Measurements from ENCODE around the gene JOSD2.

JOSD2 gene

DNA sequence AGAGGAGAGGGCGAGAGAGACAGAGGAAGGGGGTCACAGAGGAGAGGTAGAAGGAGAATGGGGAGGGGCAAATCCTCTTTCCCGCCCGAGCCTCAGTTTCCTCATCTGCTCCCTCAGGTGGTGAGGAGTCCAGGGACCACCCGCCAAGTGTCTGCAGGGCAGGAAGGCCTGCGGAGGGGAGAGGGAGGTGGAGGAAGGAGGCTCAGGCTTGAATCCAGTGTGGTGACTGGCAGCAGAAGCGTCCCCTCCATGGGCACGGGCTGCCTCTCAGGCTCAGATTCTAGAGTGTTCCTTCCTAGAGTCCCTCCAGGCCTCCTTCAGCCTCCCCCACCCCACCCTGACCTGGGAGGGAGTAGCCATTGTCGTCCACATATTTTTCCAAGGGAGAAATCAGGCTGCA lies 17.8 kb downstream of the JOSD2 start:
- no peak for DNase-seq (ENCODE audit: low read depth)

DNA sequence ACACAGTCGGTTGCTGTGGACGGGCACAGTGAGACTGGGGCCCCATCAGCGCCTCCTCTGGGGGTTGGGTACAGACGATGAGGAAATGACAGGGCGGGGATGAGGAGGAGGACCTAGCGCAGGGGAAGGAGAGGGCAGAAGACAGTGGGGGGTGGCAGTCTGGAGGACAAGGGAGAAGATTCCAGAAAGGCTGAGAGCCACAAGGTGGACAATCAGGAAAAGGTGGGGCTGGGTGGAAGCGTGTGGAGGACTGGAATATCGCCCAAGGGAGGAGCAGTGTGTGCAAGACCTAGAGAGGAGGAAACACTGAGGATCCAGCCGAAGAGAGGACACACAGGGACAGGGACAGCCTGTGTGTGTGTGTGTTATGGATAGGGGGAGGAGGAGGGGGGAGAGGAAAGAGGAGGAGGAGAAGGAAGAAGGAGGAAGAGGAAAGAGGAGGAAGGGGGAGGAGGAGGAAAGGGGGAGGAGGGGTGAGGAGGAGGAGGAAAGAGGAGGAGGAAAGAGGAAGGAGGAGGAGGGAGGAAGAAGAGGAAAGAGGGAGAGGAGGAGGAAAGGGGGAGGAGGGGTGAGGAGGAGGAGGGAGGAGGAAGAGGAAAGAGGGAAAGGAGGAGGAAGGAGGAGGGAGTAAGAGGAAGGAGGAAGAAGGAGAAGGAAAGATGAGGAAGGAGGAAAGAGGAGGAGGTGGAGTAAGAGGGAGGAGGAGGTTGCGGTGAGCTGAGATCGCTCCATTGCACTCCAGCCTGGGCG lies 18.5 kb downstream of the JOSD2 start:
- DNase-seq (ENCODE audit: low read depth): no peak

DNA sequence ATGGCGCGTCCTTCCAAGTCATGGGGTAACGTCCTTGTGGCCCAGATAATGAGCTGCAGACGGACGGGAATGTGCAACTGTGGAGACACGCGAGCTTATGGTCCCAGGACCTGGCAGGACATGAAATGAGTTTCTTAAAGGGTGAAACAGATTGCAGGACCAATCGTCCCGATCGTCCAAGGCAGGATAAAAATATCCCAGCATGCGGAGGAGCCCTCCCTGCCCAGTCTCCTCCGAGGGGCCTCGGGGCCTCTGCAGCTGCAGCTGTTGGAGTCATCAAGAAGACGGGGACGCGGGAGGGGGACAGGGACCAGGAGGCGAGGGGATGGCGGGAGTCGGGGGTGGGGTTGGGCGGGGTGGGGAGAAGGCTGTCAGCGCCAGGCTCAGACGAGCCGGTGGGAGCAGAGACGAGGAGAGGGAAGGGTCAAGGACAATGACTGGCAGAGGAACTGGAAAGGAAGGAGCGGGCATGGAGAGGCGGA lies 20.0 kb downstream of the JOSD2 start:
- no peak for DNase-seq (ENCODE audit: low read depth)

DNA sequence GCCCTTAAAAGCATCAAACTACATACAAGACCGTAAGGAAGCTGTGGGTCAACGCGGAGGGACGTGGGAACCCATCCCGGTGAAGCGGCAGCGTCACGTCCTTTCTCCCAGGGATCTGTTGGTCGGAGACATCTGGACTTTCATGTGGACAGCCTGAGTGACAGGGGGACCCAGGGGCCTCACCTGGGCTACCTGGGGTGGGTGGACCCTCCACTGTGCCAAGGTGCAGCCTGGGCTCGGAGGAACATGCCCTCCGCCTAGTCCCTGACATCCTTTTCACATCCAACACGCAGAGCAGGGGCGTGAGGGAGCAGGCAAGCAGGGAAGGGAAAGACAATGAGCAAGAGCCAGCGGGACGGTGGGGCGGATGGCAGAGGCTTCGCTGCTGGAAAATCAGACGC lies 20.6 kb downstream of the JOSD2 start:
- no peak for DNase-seq (ENCODE audit: low read depth)

DNA sequence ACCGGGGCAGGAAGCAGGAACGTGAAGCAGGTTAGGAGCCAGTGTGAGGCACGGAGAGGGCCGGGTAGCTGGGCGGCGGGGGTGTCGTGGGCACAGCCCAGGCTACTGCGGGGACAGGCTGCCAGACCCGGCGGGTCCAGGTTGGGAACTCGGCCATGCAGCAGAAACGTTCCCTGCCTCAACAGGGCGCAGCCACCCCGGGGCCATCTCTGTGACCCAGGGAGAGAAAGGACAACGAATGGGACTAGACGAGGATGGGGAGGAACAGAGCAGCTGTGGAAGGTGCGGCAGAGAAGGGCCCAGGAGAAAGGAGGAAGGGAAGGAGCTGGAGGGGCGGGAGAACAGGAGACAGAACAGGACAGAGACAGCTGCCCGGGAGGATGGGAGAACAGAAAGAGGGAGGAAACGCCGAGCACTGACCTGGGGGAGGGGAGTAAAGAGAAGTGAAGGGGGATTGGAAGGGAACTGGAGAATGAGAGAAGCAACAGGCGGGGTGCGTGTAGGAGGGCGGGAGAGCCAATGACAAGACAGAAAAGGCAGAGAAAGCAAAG lies 21.5 kb downstream of the JOSD2 start:
- DNase-seq (ENCODE audit: low read depth): no peak

DNA sequence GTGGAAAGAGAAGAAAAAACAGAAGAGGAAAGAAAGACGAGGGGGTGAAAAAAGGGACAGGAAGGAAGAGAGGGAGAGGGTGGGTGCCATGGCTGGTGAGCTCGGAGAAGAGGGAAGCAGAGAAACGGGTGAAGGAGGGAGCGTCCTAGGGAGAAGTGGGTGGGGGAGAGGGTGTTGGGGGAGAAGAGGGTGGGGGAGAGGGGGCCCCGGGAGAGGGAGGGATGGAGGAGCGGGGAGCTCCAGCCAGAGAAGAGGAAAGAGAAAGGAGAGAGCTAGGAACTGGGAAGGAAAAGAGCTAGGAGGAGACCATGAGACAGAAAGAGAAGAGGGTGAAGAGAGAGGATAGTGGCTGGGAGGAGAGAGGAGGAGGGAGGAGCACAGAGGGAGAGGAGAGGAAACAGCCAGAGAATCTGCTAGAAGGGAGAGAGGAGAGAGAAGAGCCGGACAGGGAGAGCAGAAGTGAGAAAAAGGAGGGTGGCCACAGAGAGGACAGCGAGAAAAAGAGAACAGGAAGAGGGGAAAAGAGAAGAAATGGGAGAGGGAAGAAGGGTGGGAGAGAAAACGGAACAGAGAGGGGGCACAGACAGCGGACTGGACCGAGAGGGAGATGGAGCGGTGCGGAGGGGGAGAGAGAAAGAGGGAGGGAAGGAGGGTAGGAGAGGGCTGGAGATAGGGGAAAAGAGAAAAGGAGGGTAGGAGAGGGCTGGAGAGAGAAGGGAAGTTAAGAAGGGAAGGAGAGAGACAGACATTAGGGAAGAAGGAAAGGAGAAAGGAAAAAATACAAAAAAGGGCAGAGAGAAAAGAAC lies 22.4 kb downstream of the JOSD2 start:
- DNase-seq (ENCODE audit: low read depth): no peak

DNA sequence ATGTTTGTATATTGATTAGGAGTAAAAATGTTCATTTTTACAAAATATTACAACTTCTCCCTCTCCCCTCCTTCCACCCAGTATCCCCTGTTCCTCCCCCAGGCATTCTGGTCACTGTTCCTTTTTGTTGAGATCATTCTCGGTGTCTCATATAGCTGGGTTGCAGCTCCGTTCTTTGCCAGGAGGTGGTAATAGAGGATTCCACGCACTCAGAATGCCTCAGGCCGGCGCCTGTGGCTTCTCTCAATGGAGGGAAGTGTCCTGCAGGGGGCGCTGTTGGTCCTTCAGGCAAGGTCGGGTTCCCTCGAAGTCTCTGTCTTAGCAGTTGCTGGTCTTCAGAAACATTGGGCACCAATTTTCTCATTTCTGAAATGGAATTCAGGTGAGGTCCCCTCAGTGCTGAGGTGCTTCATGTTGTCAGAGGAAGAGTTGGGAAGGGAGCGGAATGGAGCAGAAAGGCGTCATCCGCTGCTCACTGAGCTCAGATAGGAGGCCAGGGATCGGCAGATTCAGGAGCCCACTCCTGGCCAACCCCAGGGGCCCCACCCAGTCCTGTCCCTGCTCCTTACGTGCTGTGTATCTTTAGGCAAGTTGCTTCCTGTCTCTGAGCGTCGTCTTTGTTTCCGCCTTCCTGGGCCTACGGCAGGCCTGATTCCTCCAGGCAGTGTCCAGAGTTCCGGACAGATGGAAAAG lies 24.0 kb downstream of the JOSD2 start:
- no peak for DNase-seq (ENCODE audit: low read depth)

DNA sequence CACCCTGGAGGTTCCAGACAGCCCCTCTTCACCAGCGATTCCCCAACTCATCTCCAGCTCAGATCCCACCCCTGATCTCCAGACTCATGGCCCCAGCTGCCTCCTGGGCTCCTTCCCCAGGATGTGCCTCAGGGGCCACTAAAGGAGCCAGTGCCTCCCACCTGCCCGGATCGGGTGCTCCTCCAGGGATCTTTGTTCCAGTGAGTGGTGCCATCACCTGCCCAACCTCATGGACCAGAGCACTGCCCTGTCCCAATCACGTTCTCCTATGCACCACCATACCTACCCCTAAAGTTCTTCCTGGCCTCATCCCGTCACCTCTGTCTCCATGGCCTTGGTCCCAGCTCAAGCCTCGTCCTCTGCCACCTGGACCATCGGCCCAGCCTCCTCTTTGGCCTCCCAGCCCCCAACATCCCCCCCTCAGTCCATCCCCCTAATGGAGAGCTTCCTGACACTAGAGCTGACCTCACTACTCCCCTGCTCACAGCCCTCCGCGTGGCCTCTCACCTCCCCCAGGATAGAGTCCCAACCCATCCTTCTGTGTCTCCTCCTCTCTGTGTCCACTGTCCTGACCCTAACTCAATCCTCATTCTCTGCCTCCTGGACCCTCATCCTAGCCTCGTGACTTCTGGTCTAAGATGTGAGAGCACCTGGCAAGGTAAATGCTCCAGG lies 25.6 kb downstream of the JOSD2 start:
- no peak for DNase-seq (ENCODE audit: low read depth)

DNA sequence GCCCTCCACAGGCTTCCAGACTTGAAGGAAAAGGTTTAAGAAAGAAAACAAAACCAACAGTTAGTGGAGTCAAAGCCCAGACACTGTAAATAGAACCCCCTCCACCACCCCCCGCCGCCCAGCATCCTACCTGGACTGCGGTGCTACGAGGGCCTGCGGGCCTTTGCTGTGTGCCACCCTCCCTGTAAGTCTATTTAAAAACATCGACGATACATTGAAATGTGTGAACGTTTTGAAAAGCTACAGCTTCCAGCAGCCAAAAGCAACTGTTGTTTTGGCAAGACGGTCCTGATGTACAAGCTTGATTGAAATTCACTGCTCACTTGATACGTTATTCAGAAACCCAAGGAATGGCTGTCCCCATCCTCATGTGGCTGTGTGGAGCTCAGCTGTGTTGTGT lies 28.1 kb downstream of the JOSD2 start:
- DNase-seq (ENCODE audit: low read depth): no peak

DNA sequence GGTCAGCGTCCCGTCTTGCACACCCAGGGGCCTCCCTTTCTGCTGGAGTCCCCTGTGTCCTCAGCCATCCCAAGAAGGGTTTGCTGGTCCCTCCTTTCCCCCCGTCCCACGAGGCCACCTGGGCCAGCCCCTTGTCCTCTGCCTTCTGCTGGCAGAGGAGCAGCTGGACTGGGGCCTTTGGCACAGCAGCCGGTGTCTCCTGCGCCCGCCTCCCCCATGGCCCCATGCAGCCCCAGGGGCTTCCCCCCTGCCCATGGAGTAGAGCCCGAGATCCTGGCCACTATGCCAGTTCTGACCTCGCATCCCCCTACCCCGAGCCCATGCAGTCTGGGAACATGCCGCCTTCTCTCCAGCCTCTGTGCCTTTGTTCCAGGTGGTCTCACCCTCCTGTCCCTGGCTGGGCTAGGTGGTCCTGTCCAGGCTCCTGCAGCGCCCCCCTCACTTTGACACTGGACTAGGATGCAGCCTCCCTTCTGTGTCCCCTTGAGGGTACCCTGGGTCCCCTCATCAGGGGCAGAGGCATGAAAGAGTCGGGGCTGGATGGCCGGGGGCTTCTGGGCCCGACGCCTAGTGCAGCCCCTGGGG lies 28.6 kb downstream of the JOSD2 start:
- DNase-seq (ENCODE audit: low read depth): no peak

DNA sequence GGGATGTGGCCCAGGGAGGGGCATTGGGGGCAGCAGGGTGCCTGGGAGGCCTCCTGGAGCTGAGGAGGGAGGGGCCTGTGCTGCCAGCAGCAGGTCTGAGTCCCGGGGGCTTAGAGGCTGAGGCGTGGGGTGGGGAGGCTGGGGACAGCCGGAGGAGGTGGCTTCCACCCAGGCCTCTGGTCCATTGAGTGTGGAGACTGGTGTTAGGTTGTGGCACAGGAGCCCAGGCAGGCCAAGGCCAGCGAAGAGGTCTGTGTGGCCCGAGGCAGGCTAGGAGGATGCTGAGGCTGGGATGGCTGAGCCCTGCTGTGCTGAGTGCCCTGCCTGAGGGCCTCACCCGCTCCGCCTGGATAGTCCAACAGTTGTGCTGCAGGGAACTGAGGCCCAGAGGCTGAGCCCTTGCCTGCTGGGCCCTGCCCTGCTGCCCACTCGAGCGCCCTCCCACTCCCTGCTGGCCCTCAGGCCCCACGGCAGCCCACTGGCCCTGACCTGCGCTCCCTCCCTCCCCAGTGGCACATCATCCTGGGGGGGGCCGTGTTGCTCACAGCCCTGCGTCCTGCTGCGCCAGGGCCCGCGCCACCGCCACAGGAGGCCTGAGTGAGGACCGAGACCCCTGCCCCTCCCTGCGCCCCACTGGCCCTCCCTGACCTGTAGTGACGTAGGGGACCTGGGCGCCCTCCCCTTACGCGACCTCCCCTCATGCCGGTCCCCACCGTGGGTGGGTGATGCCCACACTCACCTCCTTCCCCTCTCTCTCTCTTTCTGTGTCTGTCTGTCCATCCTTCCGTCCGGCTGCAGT lies 29.4 kb downstream of the JOSD2 start:
- DNase-seq (ENCODE audit: low read depth): no peak

DNA sequence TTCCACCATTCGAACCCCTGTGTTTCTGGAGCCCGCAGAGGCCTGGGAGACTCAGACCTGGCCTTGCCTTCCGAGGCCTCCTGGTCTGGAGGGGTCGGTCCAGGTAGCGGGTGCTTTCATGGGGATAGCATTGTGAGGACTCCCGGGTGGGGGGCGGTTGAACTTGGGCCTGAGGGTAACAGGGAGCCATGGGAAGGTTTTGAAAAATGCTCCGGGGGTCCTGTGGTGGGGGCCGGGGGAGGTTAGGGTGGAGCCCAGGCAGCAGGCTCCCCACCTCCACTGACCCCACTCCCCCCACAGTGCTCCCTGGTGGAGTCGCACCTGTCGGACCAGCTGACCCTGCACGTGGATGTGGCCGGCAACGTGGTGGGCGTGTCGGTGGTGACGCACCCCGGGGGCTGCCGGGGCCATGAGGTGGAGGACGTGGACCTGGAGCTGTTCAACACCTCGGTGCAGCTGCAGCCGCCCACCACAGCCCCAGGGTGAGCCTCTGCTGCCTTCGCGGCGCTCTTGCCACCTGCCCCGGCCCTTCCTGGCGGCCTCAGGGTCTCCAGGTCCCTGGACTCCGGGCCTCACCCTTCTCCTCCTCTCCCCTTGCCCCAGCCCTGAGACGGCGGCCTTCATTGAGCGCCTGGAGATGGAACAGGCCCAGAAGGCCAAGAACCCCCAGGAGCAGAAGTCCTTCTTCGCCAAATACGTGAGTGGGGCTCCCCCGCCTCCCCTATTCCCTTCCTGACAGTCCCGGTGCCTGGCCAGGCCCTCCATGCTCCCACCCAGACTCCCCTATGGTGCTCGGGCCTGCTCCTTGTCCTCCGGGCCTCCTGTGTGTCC lies 30.5 kb downstream of the JOSD2 start:
- no peak for DNase-seq (ENCODE audit: low read depth)

DNA sequence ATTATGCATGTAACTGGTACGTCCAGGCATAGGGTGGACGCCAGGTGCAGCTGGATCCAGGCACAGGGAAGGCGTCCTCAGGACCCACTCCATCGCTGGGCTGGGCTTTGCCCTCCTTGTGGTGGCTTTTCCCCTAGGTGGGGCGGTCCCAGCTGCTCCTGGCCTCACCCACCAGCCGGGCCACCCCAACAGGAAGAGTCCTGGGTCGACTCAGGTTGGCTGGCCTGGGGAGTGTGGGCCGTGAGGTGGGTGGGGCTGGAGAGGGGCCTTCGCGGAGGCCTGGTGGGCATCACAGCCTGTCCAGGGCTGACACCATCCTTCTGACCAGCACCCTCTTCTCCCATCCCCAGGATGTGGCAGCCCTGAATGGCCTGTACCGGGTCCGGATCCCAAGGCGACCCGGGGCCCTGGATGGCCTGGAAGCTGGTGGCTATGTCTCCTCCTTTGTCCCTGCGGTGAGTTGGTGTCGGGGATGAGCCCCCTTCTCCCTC lies 31.2 kb downstream of the JOSD2 start:
- DNase-seq (ENCODE audit: low read depth): no peak

DNA sequence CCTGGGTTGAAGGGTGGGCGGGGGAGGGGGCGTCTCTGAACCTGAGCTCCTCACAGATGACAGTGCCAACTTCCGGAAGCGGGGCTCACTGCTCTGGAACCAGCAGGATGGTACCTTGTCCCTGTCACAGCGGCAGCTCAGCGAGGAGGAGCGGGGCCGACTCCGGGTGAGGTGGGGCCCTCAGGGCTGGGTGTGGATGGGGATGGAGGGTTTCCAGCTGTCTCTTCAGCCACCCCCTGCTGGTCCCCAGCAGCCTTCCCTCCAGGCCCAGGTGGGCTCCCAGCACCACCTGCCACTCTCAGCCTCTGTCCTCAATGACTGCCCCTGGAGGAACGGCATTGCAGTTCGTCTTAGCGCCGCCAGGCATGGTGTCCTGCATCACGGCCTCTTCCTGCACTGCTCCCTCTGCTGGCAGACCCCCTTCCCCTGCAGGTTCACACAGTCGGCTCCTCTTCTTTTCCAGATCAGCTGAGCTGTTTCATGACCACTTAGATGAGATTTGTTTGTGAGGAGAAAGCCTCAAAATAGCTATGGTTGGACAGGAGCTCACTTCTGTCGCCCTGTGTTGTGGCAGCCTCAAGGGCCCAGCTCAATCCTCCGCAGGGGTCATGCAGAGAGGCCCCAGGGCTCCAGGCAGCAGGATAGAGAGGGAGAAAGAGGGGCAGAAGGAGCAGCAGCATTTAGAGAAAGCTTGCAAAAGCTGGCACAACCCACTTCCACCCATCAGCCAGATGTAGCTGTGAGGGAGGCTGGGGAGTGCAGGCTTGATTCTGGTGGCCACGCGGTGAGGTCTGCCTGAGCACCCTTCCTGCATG lies 31.9 kb downstream of the JOSD2 start:
- no peak for DNase-seq (ENCODE audit: low read depth)

DNA sequence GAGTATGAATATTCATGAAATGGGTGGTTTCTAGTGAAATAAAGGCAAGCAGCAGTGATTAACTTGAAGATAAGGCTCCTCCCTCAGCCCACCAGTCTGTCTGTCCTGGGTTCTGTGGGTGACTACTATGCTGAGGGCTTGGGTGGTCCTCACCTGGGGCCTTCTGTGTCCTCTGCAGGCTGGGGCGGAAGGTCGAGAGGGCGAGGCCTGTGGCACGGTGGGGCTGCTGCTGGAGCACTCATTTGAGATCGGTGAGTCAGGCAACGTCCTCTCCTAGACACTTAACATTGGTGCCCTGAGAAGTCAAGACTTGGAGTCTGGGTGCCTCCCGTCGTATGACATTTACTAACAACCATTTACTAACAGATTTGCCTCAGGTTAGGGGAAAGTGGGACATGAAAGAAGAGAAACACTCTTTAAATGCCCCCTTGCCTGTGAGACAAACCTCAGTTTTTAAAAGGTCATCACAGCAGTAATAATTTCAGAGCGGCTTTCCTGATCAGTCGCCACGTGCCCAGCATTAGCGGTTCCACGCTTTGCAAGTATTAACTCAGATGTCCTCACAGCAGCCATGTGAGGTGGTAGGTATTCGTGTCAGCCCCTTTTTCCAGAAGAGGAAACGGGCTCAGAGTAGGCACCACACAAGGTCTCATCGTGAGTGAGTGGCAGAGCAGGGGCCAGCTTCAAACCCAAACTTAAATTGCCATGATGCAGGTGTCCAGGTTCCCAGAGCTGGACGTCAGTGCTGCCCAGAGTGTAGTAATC lies 33.1 kb downstream of the JOSD2 start:
- DNase-seq (ENCODE audit: low read depth): no peak

DNA sequence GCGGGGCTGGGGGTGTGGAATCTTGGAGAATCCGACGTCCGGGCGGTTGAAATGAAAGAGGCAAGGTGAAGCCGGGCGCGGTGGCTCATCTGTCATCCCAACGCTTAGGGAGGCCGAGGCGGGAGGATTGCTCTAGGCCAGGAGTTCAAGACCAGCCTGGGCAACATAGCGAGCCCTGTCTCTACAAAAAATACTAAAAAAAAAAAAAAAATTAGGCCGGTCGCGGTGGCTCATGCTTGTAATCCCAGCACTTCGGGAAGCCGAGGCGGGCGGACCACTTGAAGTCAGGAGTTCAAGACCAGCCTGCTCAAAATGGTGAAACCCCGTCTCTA lies 34.1 kb downstream of the JOSD2 start:
- DNase-seq (ENCODE audit: low read depth): no peak

DNA sequence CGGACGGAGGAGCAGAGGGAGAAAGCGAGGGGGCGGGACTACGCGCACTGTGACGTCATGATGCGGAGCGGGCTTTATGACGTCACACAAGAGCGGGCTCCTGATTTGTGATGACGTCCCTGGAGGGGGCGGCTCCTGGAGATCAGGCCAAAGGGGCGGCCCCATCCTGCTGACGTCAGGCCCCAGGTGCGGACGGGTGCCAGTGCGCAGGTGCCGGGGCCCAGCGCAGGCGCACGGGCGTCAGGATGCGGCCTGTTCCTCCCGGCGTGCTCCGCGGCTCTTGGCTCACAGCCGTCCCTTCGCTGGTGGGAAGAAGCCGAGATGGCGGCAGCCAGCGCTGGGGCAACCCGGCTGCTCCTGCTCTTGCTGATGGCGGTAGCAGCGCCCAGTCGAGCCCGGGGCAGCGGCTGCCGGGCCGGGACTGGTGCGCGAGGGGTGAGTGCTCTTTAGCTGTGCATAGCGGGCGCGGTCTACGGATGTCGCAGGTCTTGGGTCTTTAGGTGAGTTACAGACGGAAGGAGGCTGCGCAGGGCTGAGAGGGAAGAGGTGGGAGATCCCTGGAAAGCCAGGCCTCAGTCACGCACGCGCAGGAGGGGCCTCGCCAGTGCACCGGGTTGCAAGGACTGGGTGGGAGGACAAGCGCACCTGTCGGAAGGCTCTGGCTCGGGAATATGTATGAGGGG lies 34.6 kb downstream of the JOSD2 start, which contains the start of the genes EMC10 and GARIN5A:
Gene EMC10 (plus strand): TSS at position 284 of the 683 bp plus-strand sequence. CDS start 38 bp downstream, at position 322.
Gene GARIN5A (minus strand): TSS at position 625 of the 683 bp plus-strand sequence. CDS start 460 bp downstream, at position 165.
- peak; percentile 64 for DNase-seq (ENCODE audit: low read depth)
